ENCODE data around the gene RPL22L1. TPM values are rescaled to one million over a fixed set of nuclear protein-coding genes. Genes with fewer than 3 reads are reported as not detected.

The RPL22L1 gene
- total RNA-seq, 1 donor from 2014 or later = 36.1 TPM

DNA sequence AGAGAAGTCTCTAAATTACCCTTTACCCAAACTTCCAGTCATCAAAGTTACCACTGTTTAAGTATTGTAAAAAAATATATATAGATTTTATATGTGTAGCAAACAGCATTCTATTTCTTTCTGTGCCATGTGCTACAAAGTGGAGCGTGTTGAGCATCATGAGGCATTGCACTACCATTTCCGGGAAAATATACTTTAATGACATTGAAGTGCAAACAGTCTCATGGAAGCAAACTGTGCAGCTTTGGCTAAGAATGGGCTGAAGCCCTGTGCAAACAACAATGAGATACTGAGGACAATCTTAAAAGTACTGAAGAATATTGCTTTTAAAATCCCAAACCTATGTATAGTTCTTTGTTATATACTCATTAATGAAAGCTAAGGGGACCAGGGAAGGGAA lies 6.5 kb upstream of the RPL22L1 start:
- TF ChIP-seq POLR2A (IDR thresholded peaks at IDR 0.05) = no peak
- no peak for TF ChIP-seq POLR2AphosphoS5 (IDR thresholded peaks at IDR 0.05; ENCODE audit: insufficient read depth in 1 of 2, low read depth in 1 of 2)
- no peak for TF ChIP-seq CTCF (IDR thresholded peaks at IDR 0.05)
- Histone ChIP-seq H3K27ac (no peak overlapping the region), H3K4me3 (no peak overlapping the region), H3K36me3 (no peaks in the 10 kb centered on the region), H3K4me1 (no peaks in the 10 kb centered on the region), H3K9me3 (no peaks in the 10 kb centered on the region), H3K27me3 (no peaks in the 10 kb centered on the region)
- intact Hi-C loops (cut with DNase I) = no loop called here
- DNase-seq (ENCODE audit: extremely low spot score in 2 of 2) = no peak

- no peak for DNase-seq (ENCODE audit: extremely low spot score in 2 of 2)
- intact Hi-C loops (cut with DNase I) = no loop called here
- Histone ChIP-seq H3K27ac (peak overlapping the region; percentile 79), H3K27me3 (no peaks in the 10 kb centered on the region), H3K9me3 (no peaks in the 10 kb centered on the region), H3K4me1 (peaks cover 30% of the 10 kb centered on the region), H3K36me3 (peaks cover 0 to 31% of the 10 kb centered on the region in 2 donors), H3K4me3 (peak overlapping the region; percentile 75 to 87)
- no peak for TF ChIP-seq POLR2A (IDR thresholded peaks at IDR 0.05)
- no peak for TF ChIP-seq POLR2AphosphoS5 (IDR thresholded peaks at IDR 0.05; ENCODE audit: insufficient read depth in 1 of 2, low read depth in 1 of 2)
- TF ChIP-seq CTCF (IDR thresholded peaks at IDR 0.05) = no peak
Observed at GRCh38 chr3:170869239-170869590, 780 bp downstream of the RPL22L1 start.

GRCh38 chr3:170868577-170869238 lies 1.3 kb downstream of the RPL22L1 start:
- TF ChIP-seq CTCF (IDR thresholded peaks at IDR 0.05) (no peak), POLR2AphosphoS5 (IDR thresholded peaks at IDR 0.05; ENCODE audit: insufficient read depth in 1 of 2, low read depth in 1 of 2) (no peak), POLR2A (IDR thresholded peaks at IDR 0.05) (no peak)
- intact Hi-C loops (cut with DNase I) = no loop called here
- H3K9me3 ChIP-seq = no peaks in the 10 kb centered on the region
- peaks cover 30% of the 10 kb centered on the region for H3K4me1 ChIP-seq
- DNase-seq (ENCODE audit: extremely low spot score in 2 of 2) = no peak
- H3K4me3 ChIP-seq = peak overlapping the region; percentile 75 to 87
- H3K36me3 ChIP-seq = peaks cover 0 to 31% of the 10 kb centered on the region in 2 donors
- no peaks in the 10 kb centered on the region for H3K27me3 ChIP-seq
- peak overlapping the region; percentile 79 for H3K27ac ChIP-seq

DNA sequence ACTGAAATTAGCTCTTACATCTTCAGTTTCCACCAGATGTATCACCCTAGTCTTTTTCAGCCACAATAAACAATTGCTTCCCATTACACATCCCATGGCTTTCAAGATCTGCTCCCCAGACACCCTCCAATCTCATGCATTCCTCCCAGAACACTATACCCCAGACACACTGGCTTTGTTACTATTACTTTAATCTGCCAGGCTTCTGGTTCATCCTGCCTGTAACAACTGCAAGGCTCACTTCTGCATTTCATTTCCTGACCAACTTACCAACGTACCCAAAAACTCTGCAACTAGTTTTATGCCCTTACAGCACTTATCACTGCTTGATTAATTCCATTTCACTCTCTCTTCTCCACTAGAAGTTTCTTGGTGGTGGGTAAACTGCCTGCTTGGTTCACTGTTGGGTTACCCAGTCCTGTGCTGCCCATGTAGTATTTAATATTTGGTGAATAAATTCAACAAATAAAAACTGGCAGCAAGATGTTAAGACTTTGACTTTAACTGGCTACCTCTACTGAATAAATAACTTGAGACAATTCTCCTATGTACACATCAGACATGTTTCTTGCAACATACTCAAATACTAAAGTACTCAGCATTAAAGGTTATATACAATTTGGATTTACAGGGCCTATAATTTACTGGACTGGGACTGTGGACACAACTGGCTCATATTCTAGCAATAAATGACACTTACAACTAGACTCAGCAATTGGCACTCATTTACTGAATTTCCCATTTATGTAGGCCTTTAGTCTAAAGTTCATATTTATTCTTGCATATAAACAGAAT lies 2.7 kb downstream of the RPL22L1 start:
- H3K4me3 ChIP-seq = no peak overlapping the region
- DNase-seq (ENCODE audit: extremely low spot score in 2 of 2) = no peak
- peaks cover 0 to 31% of the 10 kb centered on the region in 2 donors for H3K36me3 ChIP-seq
- no peak overlapping the region for H3K27ac ChIP-seq
- no peaks in the 10 kb centered on the region for H3K27me3 ChIP-seq
- no peak for TF ChIP-seq POLR2AphosphoS5 (IDR thresholded peaks at IDR 0.05; ENCODE audit: insufficient read depth in 1 of 2, low read depth in 1 of 2)
- TF ChIP-seq CTCF (IDR thresholded peaks at IDR 0.05) = no peak
- no peak for TF ChIP-seq POLR2A (IDR thresholded peaks at IDR 0.05)
- H3K4me1 ChIP-seq = peaks cover 30% of the 10 kb centered on the region
- intact Hi-C loops (cut with DNase I) = no loop called here
- no peaks in the 10 kb centered on the region for H3K9me3 ChIP-seq

DNA sequence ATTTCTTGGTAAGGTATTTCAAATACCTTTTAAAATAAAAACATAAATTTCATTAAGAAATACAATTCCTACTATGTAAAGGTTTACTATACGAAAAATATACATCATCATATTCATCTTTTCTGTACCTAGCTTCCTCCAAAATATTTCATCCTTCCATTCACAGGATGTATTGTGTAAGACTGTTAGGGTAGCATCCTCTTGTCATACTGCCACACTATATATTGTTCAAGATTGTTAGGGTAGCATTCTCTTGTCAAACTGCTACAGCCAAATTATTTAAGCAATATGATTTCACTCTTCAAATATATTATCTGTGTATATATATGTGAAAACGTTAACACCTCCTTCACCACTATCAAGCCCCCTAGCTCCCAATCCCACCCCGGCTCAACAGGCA lies 3.5 kb downstream of the RPL22L1 start:
- Histone ChIP-seq H3K36me3 (peaks cover 0 to 31% of the 10 kb centered on the region in 2 donors), H3K4me1 (peaks cover 30% of the 10 kb centered on the region), H3K9me3 (no peaks in the 10 kb centered on the region), H3K27me3 (no peaks in the 10 kb centered on the region), H3K27ac (no peak overlapping the region), H3K4me3 (no peak overlapping the region)
- intact Hi-C loops (cut with DNase I) = no loop called here
- TF ChIP-seq POLR2A (IDR thresholded peaks at IDR 0.05) (no peak), POLR2AphosphoS5 (IDR thresholded peaks at IDR 0.05; ENCODE audit: insufficient read depth in 1 of 2, low read depth in 1 of 2) (no peak), CTCF (IDR thresholded peaks at IDR 0.05) (no peak)
- DNase-seq (ENCODE audit: extremely low spot score in 2 of 2) = no peak

Measured in vagina (tissue), 2 donors.